GM12875 (cell line): ENCODE results near the gene TRERF1.

Experiments
- H3K4me3 ChIP-seq: one replicate; pipeline ENCODE4 v1.5.1; 2011; ENCODE audit warnings: low read depth, low read length, control low read depth
- TF ChIP-seq, protein P1 (sequence below): IDR thresholded peaks from 2 replicates; pipeline ENCODE4 v1.5.1; 2011; ENCODE audit warnings: low read depth, mild to moderate bottlenecking, control low read depth, inconsistent platforms, low read length, moderate library complexity, borderline replicate concordance; ENCODE audit not compliant: insufficient read depth

TRERF1 gene

DNA sequence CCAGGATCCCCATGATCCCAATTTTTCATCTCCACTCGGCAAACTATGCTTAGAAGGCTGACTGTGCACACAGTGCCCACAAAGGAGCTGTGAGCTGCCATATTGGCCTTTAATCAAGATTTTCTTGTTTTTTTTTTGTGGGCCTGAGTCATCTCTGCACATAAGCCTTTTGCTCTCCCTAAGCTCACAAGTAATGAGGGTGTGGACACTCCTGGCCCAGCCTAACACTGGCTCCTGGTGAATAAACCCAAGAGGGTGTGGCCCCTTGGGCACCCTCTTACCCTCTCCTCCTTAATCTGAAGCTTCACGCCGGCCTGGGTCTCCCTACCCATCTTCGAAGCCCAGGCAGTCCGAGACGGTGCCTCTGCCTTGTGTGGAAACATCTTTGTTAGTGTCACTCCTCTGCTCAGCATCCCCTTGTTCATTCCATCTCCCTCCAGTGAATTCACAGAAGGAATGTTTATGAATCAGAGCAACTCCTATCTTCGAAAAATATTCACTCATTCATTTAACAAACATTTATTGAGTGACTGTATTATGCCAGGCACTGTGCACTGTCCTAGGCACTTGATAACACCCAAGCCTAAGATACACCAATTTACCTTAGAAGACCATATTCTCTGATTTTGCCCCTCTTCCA is 211.9 kb downstream of the TRERF1 start:
- TF ChIP-seq, protein P1, sequence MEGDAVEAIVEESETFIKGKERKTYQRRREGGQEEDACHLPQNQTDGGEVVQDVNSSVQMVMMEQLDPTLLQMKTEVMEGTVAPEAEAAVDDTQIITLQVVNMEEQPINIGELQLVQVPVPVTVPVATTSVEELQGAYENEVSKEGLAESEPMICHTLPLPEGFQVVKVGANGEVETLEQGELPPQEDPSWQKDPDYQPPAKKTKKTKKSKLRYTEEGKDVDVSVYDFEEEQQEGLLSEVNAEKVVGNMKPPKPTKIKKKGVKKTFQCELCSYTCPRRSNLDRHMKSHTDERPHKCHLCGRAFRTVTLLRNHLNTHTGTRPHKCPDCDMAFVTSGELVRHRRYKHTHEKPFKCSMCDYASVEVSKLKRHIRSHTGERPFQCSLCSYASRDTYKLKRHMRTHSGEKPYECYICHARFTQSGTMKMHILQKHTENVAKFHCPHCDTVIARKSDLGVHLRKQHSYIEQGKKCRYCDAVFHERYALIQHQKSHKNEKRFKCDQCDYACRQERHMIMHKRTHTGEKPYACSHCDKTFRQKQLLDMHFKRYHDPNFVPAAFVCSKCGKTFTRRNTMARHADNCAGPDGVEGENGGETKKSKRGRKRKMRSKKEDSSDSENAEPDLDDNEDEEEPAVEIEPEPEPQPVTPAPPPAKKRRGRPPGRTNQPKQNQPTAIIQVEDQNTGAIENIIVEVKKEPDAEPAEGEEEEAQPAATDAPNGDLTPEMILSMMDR = no peak
- H3K4me3 ChIP-seq = no peak overlapping the region

DNA sequence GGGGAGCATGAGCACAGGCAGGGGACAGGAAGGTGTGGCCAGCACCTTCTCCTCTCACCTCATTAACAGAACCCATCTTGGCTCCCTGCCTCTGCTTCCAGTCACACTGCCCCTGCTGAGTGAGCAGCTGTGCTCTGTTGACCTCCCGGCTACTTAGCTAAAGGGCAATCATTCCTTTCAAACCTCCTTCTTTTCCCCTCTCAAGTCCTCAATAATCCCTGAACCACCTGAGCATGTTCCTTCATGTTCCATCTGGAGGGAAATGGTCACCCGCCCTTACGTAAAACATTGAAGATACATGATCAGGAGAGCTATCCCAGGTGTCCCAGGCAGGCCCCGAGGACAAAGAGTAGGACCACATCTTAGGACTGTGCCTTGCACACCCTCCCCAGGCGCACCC is 212.4 kb downstream of the TRERF1 start:
- no peak overlapping the region for H3K4me3 ChIP-seq

GRCh38 chr6:42237857-42238256 is 213.9 kb downstream of the TRERF1 start:
- no peak overlapping the region for H3K4me3 ChIP-seq
- TF ChIP-seq, protein P1 = no peak

More for the DNA sequence above, 212.4 kb downstream of the TRERF1 start:
- TF ChIP-seq, protein P1 = no peak

- no peak overlapping the region for H3K4me3 ChIP-seq
- TF ChIP-seq, protein P1 = no peak
Measured at GRCh38 chr6:42236682-42237473, 214.8 kb downstream of the TRERF1 start.

DNA sequence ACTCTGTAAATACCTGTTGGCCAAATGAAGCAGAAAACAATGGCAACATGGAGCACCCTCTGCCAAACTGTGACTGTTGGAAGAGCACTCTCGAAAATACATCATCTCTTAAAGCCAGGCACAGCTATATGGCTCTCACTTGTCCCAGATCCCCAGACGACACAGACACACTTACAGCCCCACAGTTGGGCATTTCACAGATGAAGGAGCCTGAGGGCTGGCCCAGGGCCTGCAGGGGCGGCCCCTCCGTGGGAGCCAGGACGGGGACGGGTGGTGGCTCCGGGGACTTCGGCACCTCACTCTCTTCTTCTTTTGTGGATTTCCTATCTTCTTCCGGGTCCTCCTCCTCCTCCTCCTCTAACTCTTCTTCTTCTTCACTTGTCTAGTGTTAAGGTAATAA is 215.7 kb downstream of the TRERF1 start:
- TF ChIP-seq, protein P1 = no peak

GRCh38 chr6:42232035-42232434 is 219.7 kb downstream of the TRERF1 start:
- H3K4me3 ChIP-seq = no peak overlapping the region
- TF ChIP-seq, protein P1 = no peak

More for the DNA sequence above, 215.7 kb downstream of the TRERF1 start:
- no peak overlapping the region for H3K4me3 ChIP-seq
